ENCODE data around the gene TENM4.

TENM4 gene

GRCh38 chr11:78649361-78650215 lies 791.2 kb downstream of the TENM4 start:
- H3K27me3 ChIP-seq (ENCODE audit: control insufficient read depth, low read length), result no peaks in the 10 kb centered on the region; the same call in none of the 2 replicates
- H4K20me1 ChIP-seq (ENCODE audit: control insufficient read depth, insufficient read depth, low read depth, low read length), result no peaks in the 10 kb centered on the region
- H3K79me2 ChIP-seq (ENCODE audit: control insufficient read depth, low read length), result no peaks in the 10 kb centered on the region
- TF ChIP-seq CTCF (IDR thresholded peaks at IDR 0.05; ENCODE audit: low read depth, low read length, poor library complexity, severe bottlenecking), result no peak
- no peak for TF ChIP-seq EZH2phosphoT487 (IDR thresholded peaks at IDR 0.05; ENCODE audit: borderline replicate concordance, low read length)
- no peak overlapping the region for H3K4me3 ChIP-seq (ENCODE audit: low read length)
- no peaks in the 10 kb centered on the region for H3K4me1 ChIP-seq (ENCODE audit: control insufficient read depth, low read length)
- no peaks in the 10 kb centered on the region for H3K9me3 ChIP-seq (ENCODE audit: control insufficient read depth, insufficient read depth, low read length)
- no peaks in the 10 kb centered on the region for H3F3A ChIP-seq (ENCODE audit: control insufficient read depth, insufficient read depth)
- H3K36me3 ChIP-seq (ENCODE audit: control insufficient read depth, low read length), result no peaks in the 10 kb centered on the region
- H3K9me2 ChIP-seq (replicated peaks; ENCODE audit: control insufficient read depth, low read length), result no peaks in the 10 kb centered on the region
- no peak overlapping the region for H3K4me2 ChIP-seq (ENCODE audit: low read length)
- no peak overlapping the region for H3K27ac ChIP-seq (ENCODE audit: low read depth, low read length)

- H3K9me2 ChIP-seq (replicated peaks; ENCODE audit: control insufficient read depth, low read length), result no peaks in the 10 kb centered on the region
- no peaks in the 10 kb centered on the region; the same call in none of the 2 replicates for H3K27me3 ChIP-seq (ENCODE audit: control insufficient read depth, low read length)
- no peak overlapping the region for H3K27ac ChIP-seq (ENCODE audit: low read depth, low read length)
- no peak overlapping the region for H3K4me3 ChIP-seq (ENCODE audit: low read length)
- no peaks in the 10 kb centered on the region for H3K36me3 ChIP-seq (ENCODE audit: control insufficient read depth, low read length)
- no peaks in the 10 kb centered on the region for H4K20me1 ChIP-seq (ENCODE audit: control insufficient read depth, insufficient read depth, low read depth, low read length)
- no peaks in the 10 kb centered on the region for H3K79me2 ChIP-seq (ENCODE audit: control insufficient read depth, low read length)
- no peaks in the 10 kb centered on the region for H3K9me3 ChIP-seq (ENCODE audit: control insufficient read depth, insufficient read depth, low read length)
- no peaks in the 10 kb centered on the region for H3F3A ChIP-seq (ENCODE audit: control insufficient read depth, insufficient read depth)
- H3K4me1 ChIP-seq (ENCODE audit: control insufficient read depth, low read length), result no peaks in the 10 kb centered on the region
- TF ChIP-seq CTCF (IDR thresholded peaks at IDR 0.05; ENCODE audit: low read depth, low read length, poor library complexity, severe bottlenecking) (no peak), EZH2phosphoT487 (IDR thresholded peaks at IDR 0.05; ENCODE audit: borderline replicate concordance, low read length) (no peak)
- H3K4me2 ChIP-seq (ENCODE audit: low read length), result no peak overlapping the region
Measured at GRCh38 chr11:78647986-78648875, 792.6 kb downstream of the TENM4 start.

- TF ChIP-seq CTCF (IDR thresholded peaks at IDR 0.05; ENCODE audit: low read depth, low read length, poor library complexity, severe bottlenecking) (no peak), EZH2phosphoT487 (IDR thresholded peaks at IDR 0.05; ENCODE audit: borderline replicate concordance, low read length) (no peak)
- Histone ChIP-seq H3K9me2 (replicated peaks; ENCODE audit: control insufficient read depth, low read length) (no peaks in the 10 kb centered on the region), H3K4me2 (ENCODE audit: low read length) (no peak overlapping the region), H3K27ac (ENCODE audit: low read depth, low read length) (no peak overlapping the region), H3F3A (ENCODE audit: control insufficient read depth, insufficient read depth) (no peaks in the 10 kb centered on the region), H3K27me3 (ENCODE audit: control insufficient read depth, low read length) (no peaks in the 10 kb centered on the region; the same call in none of the 2 replicates), H3K79me2 (ENCODE audit: control insufficient read depth, low read length) (no peaks in the 10 kb centered on the region), H3K36me3 (ENCODE audit: control insufficient read depth, low read length) (no peaks in the 10 kb centered on the region), H4K20me1 (ENCODE audit: control insufficient read depth, insufficient read depth, low read depth, low read length) (no peaks in the 10 kb centered on the region), H3K4me3 (ENCODE audit: low read length) (no peak overlapping the region), H3K9me3 (ENCODE audit: control insufficient read depth, insufficient read depth, low read length) (no peaks in the 10 kb centered on the region), H3K4me1 (ENCODE audit: control insufficient read depth, low read length) (no peaks in the 10 kb centered on the region)
Measured at GRCh38 chr11:78647266-78647915, 793.4 kb downstream of the TENM4 start.

Measured in DOHH2 (cell line).